GM12801 (cell line): ENCODE measurements around the gene RAI2.

ENCODE experiments used
- TF ChIP-seq, protein P1 (sequence below): IDR thresholded peaks from one replicate; pipeline ENCODE4 v1.5.1; 2011; ENCODE audit warnings: control low read depth; ENCODE audit not compliant: insufficient read length; ENCODE audit errors: extremely low read depth

RAI2 gene

DNA sequence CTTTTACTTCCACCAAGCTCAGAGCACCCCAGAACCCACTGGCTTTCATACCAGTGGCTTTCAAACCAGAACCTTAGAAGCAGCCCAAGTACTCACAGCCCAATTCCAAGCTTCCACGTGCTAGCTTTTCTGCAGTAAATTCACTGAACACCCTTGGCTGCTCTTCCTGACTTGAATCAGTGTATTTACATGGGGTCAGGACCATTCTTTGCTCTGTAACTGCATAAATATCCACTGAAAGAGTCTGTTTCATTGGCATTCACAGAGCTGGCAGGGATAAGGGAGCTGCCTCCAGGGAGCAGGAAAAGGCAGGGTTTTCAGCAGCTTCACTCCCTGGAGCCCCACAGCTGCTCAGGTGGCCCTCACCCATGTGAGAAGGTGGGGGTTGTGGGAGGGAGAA is 43.8 kb downstream of the RAI2 start:
- TF ChIP-seq, protein P1, sequence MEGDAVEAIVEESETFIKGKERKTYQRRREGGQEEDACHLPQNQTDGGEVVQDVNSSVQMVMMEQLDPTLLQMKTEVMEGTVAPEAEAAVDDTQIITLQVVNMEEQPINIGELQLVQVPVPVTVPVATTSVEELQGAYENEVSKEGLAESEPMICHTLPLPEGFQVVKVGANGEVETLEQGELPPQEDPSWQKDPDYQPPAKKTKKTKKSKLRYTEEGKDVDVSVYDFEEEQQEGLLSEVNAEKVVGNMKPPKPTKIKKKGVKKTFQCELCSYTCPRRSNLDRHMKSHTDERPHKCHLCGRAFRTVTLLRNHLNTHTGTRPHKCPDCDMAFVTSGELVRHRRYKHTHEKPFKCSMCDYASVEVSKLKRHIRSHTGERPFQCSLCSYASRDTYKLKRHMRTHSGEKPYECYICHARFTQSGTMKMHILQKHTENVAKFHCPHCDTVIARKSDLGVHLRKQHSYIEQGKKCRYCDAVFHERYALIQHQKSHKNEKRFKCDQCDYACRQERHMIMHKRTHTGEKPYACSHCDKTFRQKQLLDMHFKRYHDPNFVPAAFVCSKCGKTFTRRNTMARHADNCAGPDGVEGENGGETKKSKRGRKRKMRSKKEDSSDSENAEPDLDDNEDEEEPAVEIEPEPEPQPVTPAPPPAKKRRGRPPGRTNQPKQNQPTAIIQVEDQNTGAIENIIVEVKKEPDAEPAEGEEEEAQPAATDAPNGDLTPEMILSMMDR, result no peak

DNA sequence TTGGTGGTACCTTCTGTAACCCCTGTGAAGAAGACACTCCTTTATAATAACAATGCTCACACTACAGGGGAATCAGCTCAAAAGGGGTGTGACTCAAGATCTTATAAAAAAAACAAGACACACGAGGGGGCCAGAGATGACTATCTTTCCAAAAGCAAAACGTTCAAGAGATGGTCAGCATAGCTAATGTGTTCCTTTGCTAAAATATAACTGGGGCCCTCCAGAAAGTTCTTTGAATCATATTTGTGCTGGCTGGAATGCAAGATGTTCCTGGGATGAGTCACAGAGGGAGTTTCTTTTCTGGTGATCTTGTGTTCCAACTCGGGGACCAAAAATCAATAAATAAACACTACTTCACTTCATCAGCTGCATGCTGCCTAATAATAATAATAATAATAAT is 46.5 kb downstream of the RAI2 start:
- TF ChIP-seq, protein P1, result no peak

DNA sequence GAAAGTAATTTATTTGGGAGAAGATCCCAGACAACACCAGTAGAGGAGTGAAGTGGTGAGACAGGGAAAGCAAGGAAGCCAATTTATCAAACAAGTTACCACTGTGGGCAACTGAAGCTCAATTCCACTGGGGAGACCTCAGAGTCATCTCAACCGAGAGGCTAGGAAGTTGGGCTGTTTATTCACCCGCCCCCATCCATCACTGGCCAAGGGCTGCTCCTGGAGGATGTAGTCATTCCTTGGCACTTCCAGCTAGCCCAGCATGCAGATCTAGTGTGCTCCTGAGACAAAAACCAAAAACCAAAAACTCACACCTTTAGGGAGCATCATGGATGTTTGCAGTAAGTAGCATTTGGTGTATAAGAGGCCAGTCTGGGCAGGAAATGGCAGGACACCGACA is 47.0 kb downstream of the RAI2 start:
- TF ChIP-seq, protein P1, result no peak

DNA sequence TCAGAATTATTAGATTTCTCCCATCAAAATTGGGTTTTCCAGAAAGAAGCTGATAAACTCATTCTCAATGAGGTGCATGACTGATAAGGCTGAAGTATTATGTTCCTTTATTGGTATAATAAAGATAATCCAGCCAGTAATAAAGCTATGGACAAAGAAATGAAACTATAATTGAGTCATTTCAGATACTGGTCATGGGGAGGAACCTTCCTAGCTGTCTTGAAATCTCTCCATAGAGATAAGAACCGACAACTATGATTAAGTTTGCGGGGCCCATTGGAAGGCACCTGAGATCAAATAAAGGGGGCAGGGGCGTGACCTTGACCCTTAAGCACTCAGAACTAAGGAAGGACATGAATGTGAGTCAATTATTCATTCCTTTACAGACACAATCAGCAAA is 47.8 kb downstream of the RAI2 start:
- TF ChIP-seq, protein P1, result no peak

DNA sequence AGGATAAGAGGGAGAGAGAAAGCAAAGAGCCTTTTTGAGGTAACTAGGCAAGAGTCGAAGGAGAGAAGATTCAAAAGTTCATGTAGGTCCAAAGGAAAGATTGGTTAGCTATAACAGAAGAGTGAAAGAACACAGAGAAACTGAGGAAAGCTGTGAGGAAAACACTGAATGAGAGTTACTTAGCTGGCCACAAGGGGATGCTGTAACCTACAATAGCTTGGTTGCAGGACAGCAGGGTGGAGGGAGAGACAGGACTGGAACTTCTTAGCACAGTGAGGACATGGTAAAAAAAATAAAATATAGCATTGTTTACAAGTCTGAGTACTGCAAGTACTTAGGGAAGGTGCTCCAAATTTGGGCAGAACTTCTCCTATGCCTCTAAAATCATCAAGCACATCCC is 48.3 kb downstream of the RAI2 start:
- TF ChIP-seq, protein P1, result no peak

DNA sequence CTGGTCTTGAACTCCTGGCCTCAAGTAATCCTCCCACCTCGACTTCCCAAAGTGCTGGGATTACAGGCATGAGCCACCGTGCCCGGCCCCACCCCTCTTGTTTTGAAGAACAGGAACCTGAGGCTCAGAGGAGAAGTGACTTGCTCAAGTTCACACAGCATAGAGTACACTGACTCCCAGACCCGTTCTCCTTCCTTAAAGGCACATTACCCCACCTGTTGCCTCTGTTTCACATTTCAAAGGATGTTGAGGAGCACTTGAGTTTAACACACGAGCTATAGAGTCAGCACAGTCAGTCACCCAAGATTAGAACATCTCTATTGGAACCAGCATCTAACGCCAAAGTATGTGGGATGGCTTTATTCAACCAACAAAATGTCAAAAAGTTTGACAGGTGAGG is 51.1 kb downstream of the RAI2 start:
- TF ChIP-seq, protein P1, result no peak

DNA sequence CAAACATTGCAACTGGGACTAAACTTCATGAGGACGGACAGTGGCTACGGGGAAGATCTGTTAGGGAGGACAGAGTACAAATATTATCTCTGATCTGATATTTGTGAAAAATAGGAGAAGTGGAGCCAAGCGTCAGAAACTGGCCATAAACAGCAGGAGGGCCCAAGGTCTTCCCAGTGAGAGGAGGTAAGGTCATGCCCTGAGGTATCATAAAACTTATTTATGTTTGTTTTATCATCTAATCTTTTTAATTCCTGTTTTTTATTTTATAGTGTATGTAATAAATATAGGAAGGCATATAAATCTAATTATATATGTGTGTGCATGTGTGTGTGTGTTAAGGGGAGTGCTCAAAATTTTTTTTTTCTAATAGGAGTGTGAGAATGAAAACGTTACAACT is 51.8 kb downstream of the RAI2 start:
- TF ChIP-seq, protein P1, result no peak

DNA sequence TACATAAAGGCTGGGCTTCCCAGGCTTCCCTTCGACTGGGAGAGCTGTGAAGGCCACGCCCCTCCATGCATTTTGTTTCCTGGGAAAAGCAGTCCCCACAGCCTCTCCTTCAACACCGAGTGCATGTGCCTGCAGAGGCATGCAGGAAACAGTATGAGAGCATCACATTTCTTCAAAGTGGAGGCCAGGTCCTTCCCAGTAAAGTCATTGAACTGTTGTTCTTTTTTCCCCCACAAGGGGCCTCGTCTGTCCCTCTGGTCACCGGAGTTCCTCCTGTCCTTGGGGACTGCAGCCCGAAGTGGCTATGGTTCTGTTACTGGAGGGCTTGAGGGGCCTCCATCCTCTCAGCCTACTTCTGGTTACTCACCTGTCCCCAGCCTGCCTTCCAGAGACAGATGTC is 56.0 kb downstream of the RAI2 start:
- TF ChIP-seq, protein P1, result no peak
